Measurements from ENCODE around the gene OBP2B. TPM values are rescaled to one million over a fixed set of nuclear protein-coding genes. Genes with fewer than 3 reads are reported as not detected.

OBP2B gene
- polyA plus RNA-seq, 3 donors, result not detected

DNA sequence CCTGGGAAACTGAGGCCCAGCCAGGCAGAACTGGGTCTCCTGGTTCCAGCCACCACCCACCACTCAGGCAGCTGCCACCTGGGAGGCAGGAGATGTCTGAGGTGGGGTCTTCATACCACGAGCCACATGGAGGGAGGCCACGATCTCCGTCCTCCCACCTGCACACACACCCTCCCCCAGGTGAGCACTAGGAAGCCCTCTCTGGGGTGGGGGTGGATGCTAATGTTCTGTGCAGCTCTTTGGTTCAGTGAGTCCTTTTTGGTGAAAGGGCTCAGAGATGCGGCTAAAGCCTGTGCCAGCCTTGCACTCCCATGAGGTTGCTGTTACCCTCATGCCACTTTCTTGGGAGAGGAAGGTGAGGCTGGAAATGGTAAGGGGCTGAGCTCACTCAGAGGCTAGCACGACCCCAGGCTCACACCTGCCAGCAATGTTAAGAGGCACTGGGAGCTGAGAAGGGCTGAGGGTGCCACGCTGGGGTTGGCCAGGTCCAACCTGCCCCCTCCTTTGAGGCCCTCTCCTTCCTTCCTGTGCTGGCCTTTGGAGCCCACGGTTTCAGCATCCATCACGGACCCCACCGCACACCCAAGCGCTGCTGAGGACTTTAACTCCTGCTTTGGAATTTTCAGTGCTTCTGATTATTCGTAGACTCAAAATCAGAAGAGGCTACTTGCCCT, 26.6 kb upstream of the OBP2B start:
- H3K4me3 ChIP-seq (replicated peaks in 1 of 3; ENCODE audit: low read depth in 2 of 3, low read length in 3 of 3), result no peak overlapping the region
- no peaks in the 10 kb centered on the region for H3K36me3 Mint-ChIP-seq
- whole genome bisulfite sequencing (ENCODE audit: insufficient coverage), result 75% methylated on average over 2 of the region's 11 CpGs
- peaks cover 0 to 4% of the 10 kb centered on the region in 2 donors for H3K27me3 ChIP-seq (ENCODE audit: control insufficient read depth in 2 of 2, insufficient read depth in 2 of 2, low read length in 2 of 2)
- H3K4me1 Mint-ChIP-seq, result peaks cover 13% of the 10 kb centered on the region
- H3K36me3 ChIP-seq (replicated peaks in 1 of 2; ENCODE audit: control insufficient read depth in 1 of 2, insufficient read depth in 2 of 2, low read length in 2 of 2), result no peaks in the 10 kb centered on the region
- no peaks in the 10 kb centered on the region for H3K9me3 ChIP-seq (replicated peaks in 1 of 2; ENCODE audit: control insufficient read depth in 1 of 2, insufficient read depth in 1 of 2, low read length in 2 of 2)
- H3K4me3 Mint-ChIP-seq, result no peak overlapping the region
- TF ChIP-seq, protein P1, sequence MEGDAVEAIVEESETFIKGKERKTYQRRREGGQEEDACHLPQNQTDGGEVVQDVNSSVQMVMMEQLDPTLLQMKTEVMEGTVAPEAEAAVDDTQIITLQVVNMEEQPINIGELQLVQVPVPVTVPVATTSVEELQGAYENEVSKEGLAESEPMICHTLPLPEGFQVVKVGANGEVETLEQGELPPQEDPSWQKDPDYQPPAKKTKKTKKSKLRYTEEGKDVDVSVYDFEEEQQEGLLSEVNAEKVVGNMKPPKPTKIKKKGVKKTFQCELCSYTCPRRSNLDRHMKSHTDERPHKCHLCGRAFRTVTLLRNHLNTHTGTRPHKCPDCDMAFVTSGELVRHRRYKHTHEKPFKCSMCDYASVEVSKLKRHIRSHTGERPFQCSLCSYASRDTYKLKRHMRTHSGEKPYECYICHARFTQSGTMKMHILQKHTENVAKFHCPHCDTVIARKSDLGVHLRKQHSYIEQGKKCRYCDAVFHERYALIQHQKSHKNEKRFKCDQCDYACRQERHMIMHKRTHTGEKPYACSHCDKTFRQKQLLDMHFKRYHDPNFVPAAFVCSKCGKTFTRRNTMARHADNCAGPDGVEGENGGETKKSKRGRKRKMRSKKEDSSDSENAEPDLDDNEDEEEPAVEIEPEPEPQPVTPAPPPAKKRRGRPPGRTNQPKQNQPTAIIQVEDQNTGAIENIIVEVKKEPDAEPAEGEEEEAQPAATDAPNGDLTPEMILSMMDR (IDR thresholded peaks at IDR 0.05), result no peak
- intact Hi-C loops (cut with micrococcal nuclease), result loop anchor here in 1 of 2 donors (10.0 kb wide), 1 partner anchor 169 kb away; no protein-coding TSS in a partner anchor
- H3K9me3 Mint-ChIP-seq, result no peaks in the 10 kb centered on the region
- H3K27me3 Mint-ChIP-seq (ENCODE audit: low read depth in 3 of 3), result peaks cover 8 to 20% (median 8%) of the 10 kb centered on the region in 3 donors
- no peak overlapping the region for H3K9ac ChIP-seq (ENCODE audit: insufficient read depth, low read length, poor library complexity, severe bottlenecking)
- no peaks in the 10 kb centered on the region for H3K79me2 ChIP-seq (ENCODE audit: insufficient read depth, low read length)
- no peaks in the 10 kb centered on the region for H4K20me1 ChIP-seq (ENCODE audit: insufficient read depth, low read length)
- H3K4me2 ChIP-seq (replicated peaks; ENCODE audit: extremely low read depth, low read length, poor library complexity, severe bottlenecking), result no peak overlapping the region
- H2AFZ ChIP-seq (ENCODE audit: insufficient read depth, low read depth, low read length, poor library complexity, severe bottlenecking), result no peak overlapping the region
- H3K27ac Mint-ChIP-seq, result no peak overlapping the region
- DNase-seq, result no peak
- peaks cover 9 to 12% of the 10 kb centered on the region in 2 donors for H3K4me1 ChIP-seq (ENCODE audit: control insufficient read depth in 1 of 2, insufficient read depth in 2 of 2, low read length in 2 of 2)
- H3K27ac ChIP-seq (ENCODE audit: low read depth in 1 of 2, low read length in 2 of 2), result no peak overlapping the region

DNA sequence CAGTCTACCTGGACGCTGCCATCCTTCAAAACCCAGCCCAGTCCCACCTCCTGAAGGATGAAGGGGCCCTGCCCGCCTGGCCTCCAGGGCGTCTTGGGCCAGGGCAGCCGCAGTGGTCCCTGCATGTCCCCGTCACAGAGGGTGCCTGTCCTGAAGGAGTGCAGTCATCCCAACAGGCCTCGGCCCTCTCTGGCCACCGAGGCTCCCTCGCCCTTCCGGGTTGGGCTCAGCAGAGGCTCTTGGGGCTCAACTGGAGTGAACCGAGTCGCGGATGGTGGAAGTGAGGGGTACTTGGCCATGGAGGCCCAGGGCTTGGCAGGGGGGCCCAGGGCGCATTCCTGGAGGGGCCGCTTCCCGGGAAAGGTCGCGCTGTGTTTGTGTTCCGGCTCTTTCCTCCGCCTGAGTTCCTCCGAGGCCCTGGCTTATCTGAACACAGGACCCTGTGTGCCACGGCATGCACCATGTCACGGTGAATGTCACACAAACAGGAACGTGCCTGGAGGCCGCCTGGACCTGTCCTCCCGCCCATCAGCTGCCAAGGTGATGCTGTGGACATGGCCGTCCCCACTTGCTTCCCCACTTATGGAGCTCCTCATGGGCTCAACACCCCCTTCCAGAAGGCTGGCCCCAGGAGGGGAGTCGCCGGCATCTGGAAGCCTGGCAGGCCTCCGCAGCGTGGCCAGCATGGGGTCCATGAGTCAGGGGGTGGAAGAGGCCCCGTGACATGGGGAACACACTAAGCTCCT, 25.7 kb upstream of the OBP2B start:
- Mint-ChIP-seq H3K27ac (peak overlapping the region in 1 of 7 donors; percentile 13), H3K27me3 (ENCODE audit: low read depth in 3 of 3) (peaks cover 5 to 19% (median 8%) of the 10 kb centered on the region in 3 donors), H3K4me1 (peaks cover 13% of the 10 kb centered on the region), H3K4me3 (no peak overlapping the region), H3K9me3 (no peaks in the 10 kb centered on the region), H3K36me3 (no peaks in the 10 kb centered on the region)
- no peak for DNase-seq
- no peak overlapping the region for H3K27ac ChIP-seq (ENCODE audit: low read depth in 1 of 2, low read length in 2 of 2)
- intact Hi-C loops (cut with micrococcal nuclease), result loop anchor here in 1 of 2 donors (10.0 kb wide), 1 partner anchor 170 kb away; no protein-coding TSS in a partner anchor
- 94% methylated on average over 26 of the region's 31 CpGs for WGBS (ENCODE audit: insufficient coverage)
- TF ChIP-seq, protein P1 (IDR thresholded peaks at IDR 0.05), result no peak
- peaks cover 0 to 4% of the 10 kb centered on the region in 2 donors for H3K27me3 ChIP-seq (ENCODE audit: control insufficient read depth in 2 of 2, insufficient read depth in 2 of 2, low read length in 2 of 2)
- H4K20me1 ChIP-seq (ENCODE audit: insufficient read depth, low read length), result no peaks in the 10 kb centered on the region
- no peak overlapping the region for H3K4me3 ChIP-seq (replicated peaks in 1 of 3; ENCODE audit: low read depth in 2 of 3, low read length in 3 of 3)
- H2AFZ ChIP-seq (ENCODE audit: insufficient read depth, low read depth, low read length, poor library complexity, severe bottlenecking), result no peak overlapping the region
- H3K9me3 ChIP-seq (replicated peaks in 1 of 2; ENCODE audit: control insufficient read depth in 1 of 2, insufficient read depth in 1 of 2, low read length in 2 of 2), result no peaks in the 10 kb centered on the region
- no peak overlapping the region for H3K4me2 ChIP-seq (replicated peaks; ENCODE audit: extremely low read depth, low read length, poor library complexity, severe bottlenecking)
- no peaks in the 10 kb centered on the region for H3K79me2 ChIP-seq (ENCODE audit: insufficient read depth, low read length)
- H3K36me3 ChIP-seq (replicated peaks in 1 of 2; ENCODE audit: control insufficient read depth in 1 of 2, insufficient read depth in 2 of 2, low read length in 2 of 2), result no peaks in the 10 kb centered on the region
- H3K9ac ChIP-seq (ENCODE audit: insufficient read depth, low read length, poor library complexity, severe bottlenecking), result no peak overlapping the region
- peaks cover 9 to 12% of the 10 kb centered on the region in 2 donors for H3K4me1 ChIP-seq (ENCODE audit: control insufficient read depth in 1 of 2, insufficient read depth in 2 of 2, low read length in 2 of 2)
